GM21515 (cell line): Measurements from ENCODE around the gene HOXA4.

Source experiments
- ATAC-seq: cut with Tn5 transposase; IDR thresholded peaks from one replicate; pipeline ENCODE4 v1.9.1; 2021; ENCODE audit not compliant: unreplicated experiment

HOXA4 gene

GRCh38 chr7:27106181-27106900 lies 24.2 kb downstream of the HOXA4 start:
- no peak for ATAC-seq

- ATAC-seq, result no peak
These were observed 25.1 kb downstream of the HOXA4 start for GRCh38 chr7:27105301-27106031.

- ATAC-seq, result no peak
These were observed 26.1 kb downstream of the HOXA4 start for GRCh38 chr7:27104341-27105058.

- ATAC-seq, result no peak
These were observed 26.9 kb downstream of the HOXA4 start for GRCh38 chr7:27103489-27104226.

GRCh38 chr7:27102581-27103442 lies 27.7 kb downstream of the HOXA4 start, which contains the start of gene HOXA2:
TSS of gene HOXA2 (minus strand) at chr7:27102683. CDS start at chr7:27102500, 183 bp downstream.
- ATAC-seq, result no peak

- no peak for ATAC-seq
These were observed 28.5 kb downstream of the HOXA4 start for GRCh38 chr7:27101957-27102580.

GRCh38 chr7:27101171-27101956 lies 29.2 kb downstream of the HOXA4 start:
- no peak for ATAC-seq

- ATAC-seq, result no peak
These were observed 29.8 kb downstream of the HOXA4 start for GRCh38 chr7:27100694-27101170.

GRCh38 chr7:27099453-27100370 lies 30.8 kb downstream of the HOXA4 start:
- ATAC-seq, result no peak

GRCh38 chr7:27098578-27099451 lies 31.7 kb downstream of the HOXA4 start:
- ATAC-seq, result no peak

- no peak for ATAC-seq
These were observed 32.6 kb downstream of the HOXA4 start for GRCh38 chr7:27097686-27098577.

GRCh38 chr7:27096768-27097514 lies 33.6 kb downstream of the HOXA4 start:
- no peak for ATAC-seq

GRCh38 chr7:27095897-27096767 lies 34.4 kb downstream of the HOXA4 start, which contains the start of gene HOXA1:
TSS of gene HOXA1 (minus strand) at chr7:27096000. CDS start at chr7:27095912, 88 bp downstream.
- peak; percentile 91 for ATAC-seq
